ENCODE data around the gene COP1. TPM values are rescaled to one million over a fixed set of nuclear protein-coding genes. Genes with fewer than 3 reads are reported as not detected.

The COP1 gene
- polyA plus RNA-seq, 1 donor (not counting 4 experiments of a cell fraction or from before 2014, with no cell fraction given): 38.9 TPM

DNA sequence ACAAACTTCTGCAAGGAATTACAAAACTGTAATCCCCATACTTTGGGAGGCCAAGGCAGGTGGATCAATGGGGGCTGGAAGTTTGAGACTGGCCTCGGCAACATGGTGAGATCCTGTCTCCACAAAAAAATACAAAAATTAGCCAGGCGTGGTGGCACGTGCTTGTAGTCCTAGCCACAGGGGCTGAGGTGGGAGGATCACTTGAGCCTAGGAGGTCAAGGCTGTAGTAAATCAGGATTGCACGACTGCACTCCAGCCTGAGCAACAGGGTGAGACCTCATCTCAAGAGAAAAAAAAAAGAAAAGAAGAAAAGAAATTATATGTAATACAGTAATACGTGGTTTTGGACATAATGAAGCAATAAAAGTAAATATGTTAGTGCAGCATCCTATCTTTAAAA, 138.2 kb downstream of the COP1 start:
- H3K79me2 ChIP-seq (ENCODE audit: control insufficient read depth, insufficient read depth, low read length): peaks cover 3% of the 10 kb centered on the region
- H3K27ac ChIP-seq (ENCODE audit: control insufficient read depth, insufficient read depth, low read length): no peak overlapping the region
- H3K27me3 ChIP-seq (ENCODE audit: control insufficient read depth, extremely low read depth, insufficient read depth, low read length): no peaks in the 10 kb centered on the region
- H3K4me3 ChIP-seq (ENCODE audit: control insufficient read depth in 2 of 3, extremely low read depth in 1 of 3, insufficient read depth in 2 of 3, low read depth in 1 of 3, low read length in 3 of 3): no peak overlapping the region
- H3K9me3 ChIP-seq (ENCODE audit: control insufficient read depth, low read depth, low read length): no peaks in the 10 kb centered on the region
- peaks cover 4 to 5% of the 10 kb centered on the region in 2 experiments for H3K36me3 ChIP-seq (ENCODE audit: control insufficient read depth in 2 of 2, extremely low read depth in 1 of 2, insufficient read depth in 2 of 2, low read length in 2 of 2)
- no peak for FAIRE-seq
- no peaks in the 10 kb centered on the region for H4K20me1 ChIP-seq (ENCODE audit: control insufficient read depth, extremely low read depth, insufficient read depth, low read length)
- H3K9me1 ChIP-seq (ENCODE audit: control insufficient read depth, extremely low read depth, insufficient read depth, low read length): no peaks in the 10 kb centered on the region
- H3K4me2 ChIP-seq (ENCODE audit: control insufficient read depth, extremely low read depth, insufficient read depth, low read depth, low read length): no peak overlapping the region
- dilution Hi-C loops (cut with MboI; ENCODE audit: extremely low pct_ligation_motif_present, low sequenced_read_pairs): no loop called here
- H3K9ac ChIP-seq (ENCODE audit: control insufficient read depth, extremely low read depth, insufficient read depth, low read length): no peak overlapping the region
- TF ChIP-seq, protein P1, sequence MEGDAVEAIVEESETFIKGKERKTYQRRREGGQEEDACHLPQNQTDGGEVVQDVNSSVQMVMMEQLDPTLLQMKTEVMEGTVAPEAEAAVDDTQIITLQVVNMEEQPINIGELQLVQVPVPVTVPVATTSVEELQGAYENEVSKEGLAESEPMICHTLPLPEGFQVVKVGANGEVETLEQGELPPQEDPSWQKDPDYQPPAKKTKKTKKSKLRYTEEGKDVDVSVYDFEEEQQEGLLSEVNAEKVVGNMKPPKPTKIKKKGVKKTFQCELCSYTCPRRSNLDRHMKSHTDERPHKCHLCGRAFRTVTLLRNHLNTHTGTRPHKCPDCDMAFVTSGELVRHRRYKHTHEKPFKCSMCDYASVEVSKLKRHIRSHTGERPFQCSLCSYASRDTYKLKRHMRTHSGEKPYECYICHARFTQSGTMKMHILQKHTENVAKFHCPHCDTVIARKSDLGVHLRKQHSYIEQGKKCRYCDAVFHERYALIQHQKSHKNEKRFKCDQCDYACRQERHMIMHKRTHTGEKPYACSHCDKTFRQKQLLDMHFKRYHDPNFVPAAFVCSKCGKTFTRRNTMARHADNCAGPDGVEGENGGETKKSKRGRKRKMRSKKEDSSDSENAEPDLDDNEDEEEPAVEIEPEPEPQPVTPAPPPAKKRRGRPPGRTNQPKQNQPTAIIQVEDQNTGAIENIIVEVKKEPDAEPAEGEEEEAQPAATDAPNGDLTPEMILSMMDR (optimal IDR thresholded peaks at IDR 0.05 in 1 of 3, IDR thresholded peaks at IDR 0.05 in 1 of 3, conservative IDR thresholded peaks at IDR 0.05 in 1 of 3; ENCODE audit: extremely low read depth in 1 of 3, insufficient read depth in 2 of 3, low read length in 3 of 3): no peak
- no peaks in the 10 kb centered on the region for H3K4me1 ChIP-seq (ENCODE audit: control insufficient read depth, extremely low read depth, insufficient read depth, low read length)
- DNase-seq (ENCODE audit: low read depth, low spot score): no peak
- no peak overlapping the region for H2AFZ ChIP-seq (ENCODE audit: control insufficient read depth, low read length)

DNA sequence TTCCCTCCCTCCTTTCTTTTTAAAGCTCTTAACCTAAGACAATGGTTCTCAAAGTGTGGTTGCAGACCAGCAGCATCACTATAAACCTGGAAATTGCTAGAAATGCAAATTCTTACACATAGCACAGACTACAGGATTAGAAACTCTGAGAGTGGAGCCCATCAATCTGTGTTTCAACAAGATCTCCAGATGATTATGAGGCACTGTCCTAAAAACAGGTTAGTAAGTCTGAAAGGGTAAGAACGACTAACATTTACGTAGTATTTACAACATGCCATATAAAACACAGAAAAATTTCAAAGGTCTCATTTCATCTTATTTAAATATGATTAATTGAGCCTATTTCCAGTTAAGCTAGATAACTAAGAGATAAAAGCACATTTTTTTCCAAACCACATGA, 138.8 kb downstream of the COP1 start:
- dilution Hi-C loops (cut with MboI; ENCODE audit: extremely low pct_ligation_motif_present, low sequenced_read_pairs): no loop called here
- no peak for FAIRE-seq

More for the DNA sequence above, 138.8 kb downstream of the COP1 start:
- Histone ChIP-seq H3K27me3 (ENCODE audit: control insufficient read depth, extremely low read depth, insufficient read depth, low read length) (no peaks in the 10 kb centered on the region), H3K4me2 (ENCODE audit: control insufficient read depth, extremely low read depth, insufficient read depth, low read depth, low read length) (no peak overlapping the region), H3K79me2 (ENCODE audit: control insufficient read depth, insufficient read depth, low read length) (peaks cover 3% of the 10 kb centered on the region), H3K36me3 (ENCODE audit: control insufficient read depth in 2 of 2, extremely low read depth in 1 of 2, insufficient read depth in 2 of 2, low read length in 2 of 2) (peaks cover 4 to 5% of the 10 kb centered on the region in 2 experiments), H3K9me1 (ENCODE audit: control insufficient read depth, extremely low read depth, insufficient read depth, low read length) (no peaks in the 10 kb centered on the region), H3K4me3 (ENCODE audit: control insufficient read depth in 2 of 3, extremely low read depth in 1 of 3, insufficient read depth in 2 of 3, low read depth in 1 of 3, low read length in 3 of 3) (no peak overlapping the region), H3K4me1 (ENCODE audit: control insufficient read depth, extremely low read depth, insufficient read depth, low read length) (no peaks in the 10 kb centered on the region), H3K9me3 (ENCODE audit: control insufficient read depth, low read depth, low read length) (no peaks in the 10 kb centered on the region), H3K27ac (ENCODE audit: control insufficient read depth, insufficient read depth, low read length) (no peak overlapping the region), H2AFZ (ENCODE audit: control insufficient read depth, low read length) (no peak overlapping the region), H3K9ac (ENCODE audit: control insufficient read depth, extremely low read depth, insufficient read depth, low read length) (no peak overlapping the region), H4K20me1 (ENCODE audit: control insufficient read depth, extremely low read depth, insufficient read depth, low read length) (no peaks in the 10 kb centered on the region)
- DNase-seq (ENCODE audit: low read depth, low spot score): no peak
- TF ChIP-seq, protein P1 (optimal IDR thresholded peaks at IDR 0.05 in 1 of 3, IDR thresholded peaks at IDR 0.05 in 1 of 3, conservative IDR thresholded peaks at IDR 0.05 in 1 of 3; ENCODE audit: extremely low read depth in 1 of 3, insufficient read depth in 2 of 3, low read length in 3 of 3): no peak
